ENCODE data around the gene ZNF554. TPM values are rescaled to one million over a fixed set of nuclear protein-coding genes. Genes with fewer than 3 reads are reported as not detected.

Gene ZNF554
- total and polyA plus RNA-seq, 2 experiments from 2014 or later, result 2.0 to 7.5 TPM

DNA sequence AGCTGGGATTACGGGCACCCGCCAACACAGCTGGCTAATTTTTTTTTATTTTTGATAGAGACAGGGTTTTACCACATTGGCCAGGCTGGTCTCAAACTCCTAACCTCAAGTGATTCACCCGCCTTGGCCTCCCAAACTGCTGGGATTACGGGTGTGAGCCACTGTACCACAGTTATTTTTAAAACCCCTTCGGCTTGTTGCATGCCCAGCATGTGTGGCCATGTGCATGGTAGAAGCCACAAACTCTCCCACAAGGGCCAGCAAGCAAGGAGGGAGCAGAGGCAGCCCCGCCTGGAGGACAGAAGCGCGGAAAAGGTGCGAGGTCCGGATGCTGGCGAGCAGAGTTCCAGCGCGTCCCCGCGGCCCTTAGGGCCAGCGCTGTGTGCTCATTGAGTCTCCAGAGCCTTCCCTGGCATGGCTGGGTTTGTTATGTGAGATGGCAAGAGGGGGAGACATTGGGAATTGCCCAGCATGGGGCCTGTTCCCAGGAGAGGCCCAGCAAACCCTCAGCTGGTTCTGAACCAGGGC, 21.4 kb upstream of the ZNF554 start:
- no peak overlapping the region for H3K4me3 Mint-ChIP-seq
- no peak overlapping the region for H3K4me2 ChIP-seq
- H3K9me2 ChIP-seq (ENCODE audit: insufficient read depth), result no peaks in the 10 kb centered on the region
- peaks cover 6% of the 10 kb centered on the region; the same call in 1 of the 3 replicates for H3K4me1 Mint-ChIP-seq
- H3K27me3 Mint-ChIP-seq (ENCODE audit: insufficient read depth, low read depth, poor library complexity), result peaks cover 12% of the 10 kb centered on the region
- peaks cover 16% of the 10 kb centered on the region; the same call in 1 of the 2 replicates for H4K20me1 ChIP-seq (replicated peaks; ENCODE audit: insufficient read depth)
- H2AFZ ChIP-seq, result no peak overlapping the region
- no peak for ATAC-seq
- no peaks in the 10 kb centered on the region for H3K4me1 ChIP-seq (ENCODE audit: insufficient read depth)
- no peak overlapping the region for H3K27ac Mint-ChIP-seq
- peaks cover 78% of the 10 kb centered on the region for H3K36me3 Mint-ChIP-seq (ENCODE audit: low read depth)
- no peak for TF ChIP-seq ZNF331 (CRISPR knock-in tag; IDR thresholded peaks at IDR 0.05; ENCODE audit: low read depth)
- TF ChIP-seq, protein P1, sequence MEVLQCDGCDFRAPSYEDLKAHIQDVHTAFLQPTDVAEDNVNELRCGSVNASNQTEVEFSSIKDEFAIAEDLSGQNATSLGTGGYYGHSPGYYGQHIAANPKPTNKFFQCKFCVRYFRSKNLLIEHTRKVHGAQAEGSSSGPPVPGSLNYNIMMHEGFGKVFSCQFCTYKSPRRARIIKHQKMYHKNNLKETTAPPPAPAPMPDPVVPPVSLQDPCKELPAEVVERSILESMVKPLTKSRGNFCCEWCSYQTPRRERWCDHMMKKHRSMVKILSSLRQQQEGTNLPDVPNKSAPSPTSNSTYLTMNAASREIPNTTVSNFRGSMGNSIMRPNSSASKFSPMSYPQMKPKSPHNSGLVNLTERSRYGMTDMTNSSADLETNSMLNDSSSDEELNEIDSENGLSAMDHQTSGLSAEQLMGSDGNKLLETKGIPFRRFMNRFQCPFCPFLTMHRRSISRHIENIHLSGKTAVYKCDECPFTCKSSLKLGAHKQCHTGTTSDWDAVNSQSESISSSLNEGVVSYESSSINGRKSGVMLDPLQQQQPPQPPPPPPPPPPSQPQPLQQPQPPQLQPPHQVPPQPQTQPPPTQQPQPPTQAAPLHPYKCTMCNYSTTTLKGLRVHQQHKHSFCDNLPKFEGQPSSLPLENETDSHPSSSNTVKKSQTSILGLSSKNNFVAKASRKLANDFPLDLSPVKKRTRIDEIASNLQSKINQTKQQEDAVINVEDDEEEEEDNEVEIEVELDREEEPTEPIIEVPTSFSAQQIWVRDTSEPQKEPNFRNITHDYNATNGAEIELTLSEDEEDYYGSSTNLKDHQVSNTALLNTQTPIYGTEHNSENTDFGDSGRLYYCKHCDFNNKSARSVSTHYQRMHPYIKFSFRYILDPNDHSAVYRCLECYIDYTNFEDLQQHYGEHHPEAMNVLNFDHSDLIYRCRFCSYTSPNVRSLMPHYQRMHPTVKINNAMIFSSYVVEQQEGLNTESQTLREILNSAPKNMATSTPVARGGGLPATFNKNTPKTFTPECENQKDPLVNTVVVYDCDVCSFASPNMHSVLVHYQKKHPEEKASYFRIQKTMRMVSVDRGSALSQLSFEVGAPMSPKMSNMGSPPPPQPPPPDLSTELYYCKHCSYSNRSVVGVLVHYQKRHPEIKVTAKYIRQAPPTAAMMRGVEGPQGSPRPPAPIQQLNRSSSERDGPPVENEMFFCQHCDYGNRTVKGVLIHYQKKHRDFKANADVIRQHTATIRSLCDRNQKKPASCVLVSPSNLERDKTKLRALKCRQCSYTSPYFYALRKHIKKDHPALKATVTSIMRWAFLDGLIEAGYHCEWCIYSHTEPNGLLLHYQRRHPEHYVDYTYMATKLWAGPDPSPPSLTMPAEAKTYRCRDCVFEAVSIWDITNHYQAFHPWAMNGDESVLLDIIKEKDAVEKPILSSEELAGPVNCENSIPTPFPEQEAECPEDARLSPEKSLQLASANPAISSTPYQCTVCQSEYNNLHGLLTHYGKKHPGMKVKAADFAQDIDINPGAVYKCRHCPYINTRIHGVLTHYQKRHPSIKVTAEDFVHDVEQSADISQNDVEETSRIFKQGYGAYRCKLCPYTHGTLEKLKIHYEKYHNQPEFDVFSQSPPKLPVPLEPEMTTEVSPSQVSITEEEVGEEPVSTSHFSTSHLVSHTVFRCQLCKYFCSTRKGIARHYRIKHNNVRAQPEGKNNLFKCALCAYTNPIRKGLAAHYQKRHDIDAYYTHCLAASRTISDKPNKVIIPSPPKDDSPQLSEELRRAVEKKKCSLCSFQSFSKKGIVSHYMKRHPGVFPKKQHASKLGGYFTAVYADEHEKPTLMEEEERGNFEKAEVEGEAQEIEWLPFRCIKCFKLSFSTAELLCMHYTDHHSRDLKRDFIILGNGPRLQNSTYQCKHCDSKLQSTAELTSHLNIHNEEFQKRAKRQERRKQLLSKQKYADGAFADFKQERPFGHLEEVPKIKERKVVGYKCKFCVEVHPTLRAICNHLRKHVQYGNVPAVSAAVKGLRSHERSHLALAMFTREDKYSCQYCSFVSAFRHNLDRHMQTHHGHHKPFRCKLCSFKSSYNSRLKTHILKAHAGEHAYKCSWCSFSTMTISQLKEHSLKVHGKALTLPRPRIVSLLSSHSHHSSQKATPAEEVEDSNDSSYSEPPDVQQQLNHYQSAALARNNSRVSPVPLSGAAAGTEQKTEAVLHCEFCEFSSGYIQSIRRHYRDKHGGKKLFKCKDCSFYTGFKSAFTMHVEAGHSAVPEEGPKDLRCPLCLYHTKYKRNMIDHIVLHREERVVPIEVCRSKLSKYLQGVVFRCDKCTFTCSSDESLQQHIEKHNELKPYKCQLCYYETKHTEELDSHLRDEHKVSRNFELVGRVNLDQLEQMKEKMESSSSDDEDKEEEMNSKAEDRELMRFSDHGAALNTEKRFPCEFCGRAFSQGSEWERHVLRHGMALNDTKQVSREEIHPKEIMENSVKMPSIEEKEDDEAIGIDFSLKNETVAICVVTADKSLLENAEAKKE (CRISPR knock-in tag; IDR thresholded peaks at IDR 0.05), result no peak
- TF ChIP-seq EZH2 (IDR thresholded peaks at IDR 0.05; ENCODE audit: low read depth, unreplicated experiment), result no peak
- TF ChIP-seq, protein P2, sequence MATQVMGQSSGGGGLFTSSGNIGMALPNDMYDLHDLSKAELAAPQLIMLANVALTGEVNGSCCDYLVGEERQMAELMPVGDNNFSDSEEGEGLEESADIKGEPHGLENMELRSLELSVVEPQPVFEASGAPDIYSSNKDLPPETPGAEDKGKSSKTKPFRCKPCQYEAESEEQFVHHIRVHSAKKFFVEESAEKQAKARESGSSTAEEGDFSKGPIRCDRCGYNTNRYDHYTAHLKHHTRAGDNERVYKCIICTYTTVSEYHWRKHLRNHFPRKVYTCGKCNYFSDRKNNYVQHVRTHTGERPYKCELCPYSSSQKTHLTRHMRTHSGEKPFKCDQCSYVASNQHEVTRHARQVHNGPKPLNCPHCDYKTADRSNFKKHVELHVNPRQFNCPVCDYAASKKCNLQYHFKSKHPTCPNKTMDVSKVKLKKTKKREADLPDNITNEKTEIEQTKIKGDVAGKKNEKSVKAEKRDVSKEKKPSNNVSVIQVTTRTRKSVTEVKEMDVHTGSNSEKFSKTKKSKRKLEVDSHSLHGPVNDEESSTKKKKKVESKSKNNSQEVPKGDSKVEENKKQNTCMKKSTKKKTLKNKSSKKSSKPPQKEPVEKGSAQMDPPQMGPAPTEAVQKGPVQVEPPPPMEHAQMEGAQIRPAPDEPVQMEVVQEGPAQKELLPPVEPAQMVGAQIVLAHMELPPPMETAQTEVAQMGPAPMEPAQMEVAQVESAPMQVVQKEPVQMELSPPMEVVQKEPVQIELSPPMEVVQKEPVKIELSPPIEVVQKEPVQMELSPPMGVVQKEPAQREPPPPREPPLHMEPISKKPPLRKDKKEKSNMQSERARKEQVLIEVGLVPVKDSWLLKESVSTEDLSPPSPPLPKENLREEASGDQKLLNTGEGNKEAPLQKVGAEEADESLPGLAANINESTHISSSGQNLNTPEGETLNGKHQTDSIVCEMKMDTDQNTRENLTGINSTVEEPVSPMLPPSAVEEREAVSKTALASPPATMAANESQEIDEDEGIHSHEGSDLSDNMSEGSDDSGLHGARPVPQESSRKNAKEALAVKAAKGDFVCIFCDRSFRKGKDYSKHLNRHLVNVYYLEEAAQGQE (IDR thresholded peaks at IDR 0.05; ENCODE audit: unreplicated experiment), result no peak
- no peak for TF ChIP-seq POLR2AphosphoS5 (IDR thresholded peaks at IDR 0.05; ENCODE audit: low read depth)
- TF ChIP-seq, protein P3, sequence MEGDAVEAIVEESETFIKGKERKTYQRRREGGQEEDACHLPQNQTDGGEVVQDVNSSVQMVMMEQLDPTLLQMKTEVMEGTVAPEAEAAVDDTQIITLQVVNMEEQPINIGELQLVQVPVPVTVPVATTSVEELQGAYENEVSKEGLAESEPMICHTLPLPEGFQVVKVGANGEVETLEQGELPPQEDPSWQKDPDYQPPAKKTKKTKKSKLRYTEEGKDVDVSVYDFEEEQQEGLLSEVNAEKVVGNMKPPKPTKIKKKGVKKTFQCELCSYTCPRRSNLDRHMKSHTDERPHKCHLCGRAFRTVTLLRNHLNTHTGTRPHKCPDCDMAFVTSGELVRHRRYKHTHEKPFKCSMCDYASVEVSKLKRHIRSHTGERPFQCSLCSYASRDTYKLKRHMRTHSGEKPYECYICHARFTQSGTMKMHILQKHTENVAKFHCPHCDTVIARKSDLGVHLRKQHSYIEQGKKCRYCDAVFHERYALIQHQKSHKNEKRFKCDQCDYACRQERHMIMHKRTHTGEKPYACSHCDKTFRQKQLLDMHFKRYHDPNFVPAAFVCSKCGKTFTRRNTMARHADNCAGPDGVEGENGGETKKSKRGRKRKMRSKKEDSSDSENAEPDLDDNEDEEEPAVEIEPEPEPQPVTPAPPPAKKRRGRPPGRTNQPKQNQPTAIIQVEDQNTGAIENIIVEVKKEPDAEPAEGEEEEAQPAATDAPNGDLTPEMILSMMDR (conservative IDR thresholded peaks at IDR 0.05; ENCODE audit: low read depth in 2 of 2), result no peak
- TF ChIP-seq, protein P4, sequence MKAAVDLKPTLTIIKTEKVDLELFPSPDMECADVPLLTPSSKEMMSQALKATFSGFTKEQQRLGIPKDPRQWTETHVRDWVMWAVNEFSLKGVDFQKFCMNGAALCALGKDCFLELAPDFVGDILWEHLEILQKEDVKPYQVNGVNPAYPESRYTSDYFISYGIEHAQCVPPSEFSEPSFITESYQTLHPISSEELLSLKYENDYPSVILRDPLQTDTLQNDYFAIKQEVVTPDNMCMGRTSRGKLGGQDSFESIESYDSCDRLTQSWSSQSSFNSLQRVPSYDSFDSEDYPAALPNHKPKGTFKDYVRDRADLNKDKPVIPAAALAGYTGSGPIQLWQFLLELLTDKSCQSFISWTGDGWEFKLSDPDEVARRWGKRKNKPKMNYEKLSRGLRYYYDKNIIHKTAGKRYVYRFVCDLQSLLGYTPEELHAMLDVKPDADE (IDR thresholded peaks at IDR 0.05), result no peak
- TF ChIP-seq NANOG (IDR thresholded peaks at IDR 0.05; ENCODE audit: borderline replicate concordance), result no peak
- no peak for TF ChIP-seq JUNB (IDR thresholded peaks at IDR 0.05; ENCODE audit: unreplicated experiment)
- no peak for TF ChIP-seq ZNF114 (CRISPR knock-in tag; IDR thresholded peaks at IDR 0.05)
- no peak for TF ChIP-seq CREB1 (CRISPR knock-in tag; IDR thresholded peaks at IDR 0.05; ENCODE audit: low read depth)
- TF ChIP-seq EZH2phosphoT487 (IDR thresholded peaks at IDR 0.05; ENCODE audit: unreplicated experiment), result no peak
- no peak for TF ChIP-seq STAT1 (IDR thresholded peaks at IDR 0.05; ENCODE audit: unreplicated experiment)
- no peaks in the 10 kb centered on the region for H3K27me3 ChIP-seq (ENCODE audit: insufficient read depth)
- H3K36me3 ChIP-seq (ENCODE audit: insufficient read depth), result peaks cover 7% of the 10 kb centered on the region
- no peaks in the 10 kb centered on the region for H3K9me3 Mint-ChIP-seq
- no peak overlapping the region for H3K27ac ChIP-seq (ENCODE audit: low read depth)
- no peaks in the 10 kb centered on the region for H3F3A ChIP-seq (replicated peaks; ENCODE audit: low read depth)
- DNase-seq (ENCODE audit: low spot score), result no peak
- no peak overlapping the region for H3K4me3 ChIP-seq
- H3K79me2 ChIP-seq (replicated peaks; ENCODE audit: insufficient read depth), result peaks cover 6% of the 10 kb centered on the region

Data from GM23338 (cell line).